GM20431 (cell line): ENCODE results near the gene CYP2E1.
"Not testable (repeated sequence)": the region's sequence is repeated elsewhere in the genome, so short reads cannot be mapped to it uniquely, and the experiment has no call there.

Source experiments
- in situ Hi-C: fragments of 300-500 bp; cut with MseI, MboI; formaldehyde crosslinking; loops from one replicate; pipeline ENCODE4 v1.15.0; 2020; ENCODE audit warnings: low sequenced_read_pairs; ENCODE audit not compliant: unreplicated experiment

The CYP2E1 gene

GRCh38 chr10:133526957-133527588 lies at the start of gene CYP2E1:
TSS of gene CYP2E1 (plus strand) at chr10:133527363. CDS start at chr10:133527396, 33 bp downstream.
- in situ Hi-C loops: no loop called here

DNA sequence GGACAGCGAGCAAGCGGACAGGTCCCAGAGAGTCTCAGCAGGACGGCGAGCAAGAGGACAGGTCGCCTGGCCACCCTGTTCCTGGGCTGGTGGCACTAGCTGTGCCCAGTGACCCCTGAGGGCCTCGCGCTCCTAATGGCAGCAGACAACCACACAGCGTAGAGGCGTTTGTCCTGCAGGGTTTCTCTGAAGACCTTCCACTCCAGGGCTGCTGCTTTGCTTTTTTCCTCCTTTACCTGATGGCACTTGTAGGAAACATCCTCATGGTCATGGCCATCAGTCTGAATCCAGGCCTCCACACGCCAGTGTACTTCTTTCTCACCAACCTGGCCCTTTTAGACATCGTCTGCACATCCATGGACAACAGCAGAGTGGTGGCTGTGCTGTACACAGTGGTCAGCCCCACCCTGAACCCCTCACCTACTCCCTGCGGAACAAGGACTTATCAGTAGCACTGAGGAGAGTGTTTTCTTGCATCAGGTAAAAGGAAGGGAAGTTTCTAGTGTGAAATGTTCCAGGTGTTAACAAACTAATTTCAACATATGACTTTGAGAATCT lies 46.0 kb upstream of the CYP2E1 start:
- in situ Hi-C loops: no loop called here

DNA sequence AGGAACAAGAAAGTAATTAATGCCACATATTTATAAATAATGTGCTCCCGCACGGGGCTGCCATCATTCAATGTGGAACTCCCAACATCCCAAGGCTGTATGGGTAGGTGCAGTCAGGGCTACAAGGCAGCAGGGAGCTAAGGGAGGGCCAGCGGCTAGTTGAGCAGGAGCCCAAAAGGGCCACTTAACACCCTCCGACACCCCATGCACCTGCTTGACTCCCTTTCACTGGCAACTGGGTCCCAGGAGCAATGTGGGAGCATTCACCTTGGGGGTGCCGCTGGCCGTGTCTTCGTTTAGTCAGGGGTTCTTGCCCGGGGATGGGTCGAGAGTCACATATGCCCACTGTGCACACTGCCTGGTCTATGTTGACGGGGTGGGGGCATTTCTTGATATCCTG lies 45.5 kb upstream of the CYP2E1 start:
- in situ Hi-C loops: no loop called here

DNA sequence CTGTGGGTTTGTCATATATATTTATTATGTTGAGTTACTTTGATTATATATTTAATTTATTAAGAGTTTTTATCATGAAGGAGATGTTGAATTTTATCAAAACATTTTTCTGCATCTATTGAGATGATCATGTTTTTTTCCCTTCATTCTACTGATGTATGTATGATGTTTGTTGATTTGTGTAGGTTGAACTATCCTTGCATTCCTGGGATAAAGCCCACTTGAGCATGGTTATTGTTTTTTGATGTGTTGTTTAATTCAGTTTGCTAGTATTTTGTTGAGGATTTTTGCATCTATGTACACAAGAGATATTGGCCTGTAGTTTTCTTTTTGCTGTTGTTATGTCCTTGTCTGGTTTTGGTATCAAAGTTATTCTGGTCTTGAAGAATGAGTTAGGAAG lies 42.3 kb upstream of the CYP2E1 start:
- in situ Hi-C loops: no loop called here

DNA sequence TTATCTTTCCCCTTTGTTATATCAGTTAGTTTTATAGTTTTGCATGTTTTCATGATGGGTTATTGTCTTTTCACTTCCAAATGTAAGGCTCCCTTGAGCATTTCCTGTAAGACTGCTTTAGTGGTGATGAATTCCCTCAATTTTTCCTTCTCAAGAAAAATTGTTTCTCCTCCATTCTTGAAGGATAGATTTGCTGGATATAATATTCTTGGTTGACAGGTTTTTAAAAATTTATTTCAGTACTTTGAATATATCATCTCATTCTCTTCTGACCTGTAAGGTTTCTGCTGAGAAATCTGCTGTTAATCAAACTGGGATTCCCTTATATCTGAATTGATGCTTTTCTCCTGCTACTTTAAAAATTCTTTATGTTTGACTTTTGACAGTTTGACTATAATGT lies 40.1 kb upstream of the CYP2E1 start:
- in situ Hi-C loops: no loop called here

DNA sequence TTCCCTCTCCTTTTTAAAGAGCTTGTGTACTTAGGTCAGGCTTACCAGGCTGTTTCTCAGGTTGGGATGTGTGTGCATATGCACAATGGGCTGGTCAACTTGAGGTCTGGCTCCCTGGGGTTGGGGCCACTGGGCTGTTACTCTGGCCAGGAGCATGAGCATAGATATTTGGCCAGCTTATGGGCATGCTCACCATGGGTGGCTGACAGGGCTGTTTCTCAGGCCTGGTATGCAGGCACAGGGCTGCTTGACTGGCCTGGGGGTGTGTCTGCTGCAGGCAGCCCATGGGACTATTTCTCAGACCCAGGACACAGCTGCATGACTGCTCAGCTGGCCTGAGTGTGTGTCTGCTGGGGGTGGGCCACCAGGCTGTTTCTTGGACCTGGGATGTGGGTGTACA lies 38.8 kb upstream of the CYP2E1 start:
- in situ Hi-C loops: no loop called here

DNA sequence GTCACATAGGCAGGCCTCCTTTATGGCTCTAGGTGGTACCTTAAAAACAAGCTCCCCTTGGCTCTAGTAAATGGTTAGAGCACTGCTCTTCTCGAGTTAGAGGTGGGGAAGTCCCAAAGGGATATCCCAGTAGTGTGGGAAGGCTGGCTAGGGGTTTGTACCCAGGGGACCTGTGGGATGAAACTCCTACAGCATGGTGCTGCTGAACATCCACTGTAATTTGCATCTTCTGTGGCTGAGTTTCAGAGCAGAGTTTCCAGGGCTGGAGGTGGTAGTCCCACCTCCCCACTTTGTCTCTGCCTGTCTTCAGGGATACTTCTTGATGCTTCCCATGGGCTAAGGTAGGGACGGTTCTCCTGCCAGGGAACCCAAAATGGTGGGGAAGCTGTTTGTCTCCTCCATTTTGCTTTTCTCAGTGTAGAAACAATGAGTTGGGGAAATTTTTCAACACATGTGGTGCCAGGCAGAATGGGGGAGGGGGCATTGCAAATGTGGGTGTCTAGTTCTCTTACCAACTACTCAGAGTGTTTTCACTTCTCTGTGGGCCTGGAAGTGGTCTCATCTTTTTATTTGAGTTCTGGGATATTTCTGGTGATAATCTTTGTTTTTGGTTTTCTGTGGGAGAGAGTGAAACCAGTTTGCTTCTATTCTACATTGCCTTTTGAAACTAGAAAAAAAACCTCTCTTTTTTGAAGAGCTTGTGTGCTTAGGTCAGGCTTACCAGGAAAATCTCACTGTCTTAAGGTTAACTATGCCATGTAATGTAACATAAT lies 37.2 kb upstream of the CYP2E1 start:
- in situ Hi-C loops: no loop called here

DNA sequence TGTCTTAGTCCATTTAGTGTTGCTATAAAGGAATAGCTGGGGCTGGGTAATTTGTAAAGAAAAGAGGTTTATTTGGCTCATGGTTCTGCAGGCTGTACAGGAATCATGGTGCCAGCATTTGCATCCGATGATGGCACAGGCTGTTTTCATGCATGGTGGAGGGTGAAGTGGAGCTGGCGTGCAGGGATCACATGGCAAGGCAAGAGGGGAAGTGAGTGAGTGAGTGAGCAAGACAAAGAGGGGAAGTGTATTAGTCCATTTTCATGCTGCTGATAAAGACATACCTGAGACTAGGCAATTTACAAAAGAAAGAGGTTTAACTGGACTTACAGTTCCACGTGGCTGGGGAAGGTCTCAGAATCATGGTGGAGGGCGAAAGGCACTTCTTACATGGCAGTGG lies 33.6 kb upstream of the CYP2E1 start:
- in situ Hi-C loops: not testable (repeated sequence)

GRCh38 chr10:133497363-133497762 lies 29.8 kb upstream of the CYP2E1 start:
- in situ Hi-C loops: not testable (repeated sequence)

DNA sequence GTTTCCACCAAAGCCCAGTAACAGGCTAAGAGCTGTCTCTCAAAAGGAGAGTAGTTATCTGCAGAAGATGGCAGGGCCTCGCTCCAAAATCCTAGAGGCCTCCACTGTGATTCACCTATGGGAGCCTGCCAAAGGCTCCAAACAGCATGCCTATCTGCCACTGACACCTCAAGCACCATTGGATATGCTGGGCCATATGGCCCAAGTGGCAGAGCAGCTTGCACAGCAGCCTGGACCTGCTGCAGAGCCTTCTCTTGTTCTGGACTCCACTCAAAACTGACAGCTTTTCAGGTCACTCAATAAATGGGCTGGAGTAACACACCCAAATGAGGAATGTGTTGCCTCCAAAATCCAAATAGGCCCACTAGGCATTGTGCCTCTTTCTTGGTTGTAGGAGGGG lies 28.0 kb upstream of the CYP2E1 start:
- in situ Hi-C loops: not testable (repeated sequence)

- in situ Hi-C loops: not testable (repeated sequence)
These were observed 26.3 kb upstream of the CYP2E1 start for GRCh38 chr10:133500897-133501296.

GRCh38 chr10:133509700-133510099 lies 17.5 kb upstream of the CYP2E1 start:
- in situ Hi-C loops: no loop called here

- in situ Hi-C loops: no loop called here
These were observed 15.8 kb upstream of the CYP2E1 start for GRCh38 chr10:133511408-133511807.

GRCh38 chr10:133511907-133512528 lies 15.1 kb upstream of the CYP2E1 start:
- in situ Hi-C loops: no loop called here

DNA sequence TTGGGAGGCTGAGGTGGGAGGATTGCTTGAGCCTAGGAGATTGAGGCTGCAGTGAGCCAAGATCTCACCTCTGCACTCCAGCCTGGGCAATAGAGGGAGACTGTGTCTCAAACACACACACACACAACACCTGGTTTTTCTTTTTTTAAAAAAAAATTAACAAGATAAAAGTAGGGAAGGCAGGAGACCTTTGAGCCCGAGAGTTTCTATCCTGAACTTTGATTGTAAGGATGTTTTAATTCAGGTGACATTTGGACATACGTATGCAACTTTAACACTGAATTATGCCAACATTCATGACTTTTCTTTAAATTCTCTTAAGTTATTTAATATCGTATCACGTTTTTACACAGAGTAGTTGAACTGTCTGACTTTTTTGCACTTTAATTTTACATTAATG lies 11.7 kb upstream of the CYP2E1 start:
- in situ Hi-C loops: no loop called here

GRCh38 chr10:133516057-133516456 lies 11.1 kb upstream of the CYP2E1 start:
- in situ Hi-C loops: no loop called here

GRCh38 chr10:133518517-133518916 lies 8.6 kb upstream of the CYP2E1 start:
- in situ Hi-C loops: not testable (repeated sequence)

DNA sequence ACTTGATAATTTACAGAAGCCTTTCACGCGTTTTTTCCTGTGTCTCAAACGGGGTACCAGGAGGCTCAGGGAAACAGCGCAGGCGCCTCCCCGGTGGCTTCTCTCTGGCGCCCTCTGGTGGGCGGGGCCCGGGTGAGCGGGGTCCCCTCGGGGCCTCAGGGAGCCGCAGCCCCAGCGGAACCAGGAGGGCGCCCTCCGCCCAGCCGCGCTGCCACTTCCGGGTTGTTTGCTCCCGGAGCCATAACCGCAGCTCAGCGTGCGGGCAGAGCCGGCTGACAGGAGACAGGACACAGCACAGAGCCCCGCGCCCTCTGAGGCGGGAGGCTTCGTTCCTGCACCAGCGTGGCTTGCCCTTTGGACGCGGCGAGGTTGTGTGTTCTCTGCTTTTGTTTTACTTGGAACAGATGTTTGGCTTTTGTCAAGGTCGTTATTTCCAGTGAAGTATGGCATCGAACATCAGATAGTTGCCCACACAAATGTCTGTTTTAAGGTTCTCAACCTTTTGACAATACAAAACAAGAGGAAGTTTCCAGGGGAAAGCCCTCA lies 6.9 kb upstream of the CYP2E1 start:
- in situ Hi-C loops: no loop called here

DNA sequence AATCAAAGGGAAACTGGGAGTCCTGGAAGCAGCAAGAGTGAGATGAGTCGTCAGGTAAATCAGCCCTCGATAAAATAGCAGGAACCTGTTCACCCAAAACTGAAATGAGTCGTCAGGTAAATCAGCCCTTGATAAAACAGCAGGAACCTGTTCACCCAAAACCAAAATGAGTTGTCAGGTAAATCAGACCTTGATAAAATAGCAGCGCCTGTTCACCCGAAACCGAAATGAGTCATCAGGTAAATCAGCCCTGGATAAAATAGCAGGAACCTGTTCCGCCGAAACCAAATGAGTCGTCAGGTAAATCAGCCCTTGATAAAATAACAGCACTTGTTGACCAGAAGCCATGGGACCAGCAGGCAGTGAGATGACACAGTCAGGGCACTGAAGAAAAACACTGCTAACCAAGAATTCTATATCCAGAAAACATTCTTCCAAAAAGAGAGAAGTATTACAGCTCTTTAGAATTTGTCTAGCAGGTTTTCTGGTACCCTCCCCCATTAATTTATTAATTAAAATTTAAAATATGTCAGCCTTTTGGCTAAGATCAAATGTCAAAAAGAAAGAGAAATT lies 3.4 kb upstream of the CYP2E1 start:
- in situ Hi-C loops: no loop called here

DNA sequence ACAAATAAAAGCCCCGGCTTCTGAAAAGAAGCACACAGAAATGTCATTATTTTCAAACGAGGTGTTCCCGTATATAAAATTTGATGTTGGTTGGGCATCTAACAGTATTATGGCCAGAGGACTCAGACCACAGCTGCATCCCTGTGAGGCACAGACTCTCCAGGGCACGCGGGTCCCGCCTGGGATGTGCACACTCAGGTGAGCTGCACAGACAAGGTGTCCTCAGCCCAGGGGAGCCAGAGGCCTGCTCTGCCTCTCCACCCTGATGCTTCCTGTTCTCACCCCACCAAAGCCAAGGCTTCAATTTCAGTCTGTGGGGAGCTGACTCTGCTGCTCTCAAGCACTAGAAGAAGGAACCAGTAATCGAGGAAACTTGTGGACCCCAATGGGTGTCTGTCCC lies 1.7 kb upstream of the CYP2E1 start:
- in situ Hi-C loops: no loop called here
